PC-3 (cell line): Measurements from ENCODE around the gene VPS41. TPM values are rescaled to one million over a fixed set of nuclear protein-coding genes. Genes with fewer than 3 reads are reported as not detected.

Source experiments
- ATAC-seq: fragments of 200-7000 bp; cut with Tn5 transposase; 2 replicates; pipeline ENCODE4 v1.9.1; 2020; ENCODE audit warnings: mild to moderate bottlenecking, moderate library complexity
- BruUV-seq: library from RNA; stranded (reverse); fragments of 400-500 nt; replicated peaks from 2 replicates; lab custom pipeline; 2021; lab: Mats Ljungman, UMichigan
- CTCF ChIA-PET: fragments of 300-600 bp; sonication (Branson Sonifier 250); formaldehyde crosslinking; loops from one replicate; lab custom pipeline; 2022; ENCODE audit warnings: antibody characterized with exemption; lab: Charles Lee
- POLR2A ChIA-PET: fragments of 300-600 bp; sonication (Branson Sonifier 250); formaldehyde crosslinking; loops from one replicate; lab custom pipeline; 2022; ENCODE audit warnings: antibody characterized with exemption; ENCODE audit not compliant: unreplicated experiment; lab: Charles Lee
- DNase-seq: peaks from one replicate; pipeline ENCODE4 v3.0.0-alpha.2; 2015
- H2AFZ ChIP-seq: fragments of 300-600 bp; sonication (generic); 2 replicates; pipeline ENCODE4 v1.6.0; 2016; ENCODE audit warnings: antibody characterized with exemption, low read length
- H3F3A ChIP-seq: fragments of 300-600 bp; sonication (generic); one replicate; pipeline ENCODE4 v1.6.0; 2017; ENCODE audit warnings: antibody characterized with exemption, low read length, control low read depth, mild to moderate bottlenecking; ENCODE audit not compliant: unreplicated experiment
- H3K27ac ChIP-seq: fragments of 300-600 bp; sonication (generic); 2 replicates; pipeline ENCODE4 v1.5.1; 2016; ENCODE audit warnings: mild to moderate bottlenecking, low read length
- H3K27me3 ChIP-seq: fragments of 300-600 bp; sonication (generic); 2 replicates; pipeline ENCODE4 v1.6.1; 2016; ENCODE audit warnings: low read length, mixed read lengths
- H3K36me3 ChIP-seq: fragments of 300-600 bp; sonication (generic); 2 replicates; pipeline ENCODE4 v1.6.1; 2016; ENCODE audit warnings: low read depth, mixed run types, low read length, mixed read lengths
- H3K4me1 ChIP-seq: fragments of 300-600 bp; sonication (generic); 2 replicates; pipeline ENCODE4 v1.5.1; 2016; ENCODE audit warnings: low read length; ENCODE audit not compliant: insufficient read depth
- H3K4me2 ChIP-seq: fragments of 300-600 bp; sonication (generic); 2 replicates; pipeline ENCODE4 v1.6.0; 2016; ENCODE audit warnings: low read length
- H3K4me3 ChIP-seq: fragments of 300-600 bp; sonication (generic); 2 replicates; pipeline ENCODE4 v1.5.1; 2016; ENCODE audit warnings: mild to moderate bottlenecking, low read length, mixed read lengths
- H3K79me2 ChIP-seq: fragments of 300-600 bp; sonication (generic); 2 replicates; pipeline ENCODE4 v1.6.1; 2017; ENCODE audit warnings: low read length, mixed read lengths
- H3K9ac ChIP-seq: fragments of 300-600 bp; sonication (generic); 2 replicates; pipeline ENCODE4 v1.6.0; 2016; ENCODE audit warnings: mild to moderate bottlenecking, low read length
- H3K9me2 ChIP-seq: fragments of 300-600 bp; sonication (generic); replicated peaks from 2 replicates; pipeline ENCODE4 v1.6.1; 2016; ENCODE audit warnings: mixed run types, low read length, mixed read lengths
- H3K9me3 ChIP-seq: fragments of 300-600 bp; sonication (generic); 2 replicates; pipeline ENCODE4 v1.6.1; 2016; ENCODE audit warnings: low read length, mixed read lengths
- H4K20me1 ChIP-seq: fragments of 300-600 bp; sonication (generic); 2 replicates; pipeline ENCODE4 v1.6.1; 2016; ENCODE audit warnings: low read length, mixed read lengths
- CTCF ChIP-seq: fragments of 300-600 bp; sonication (generic); conservative IDR thresholded peaks from 2 replicates; pipeline ENCODE4 v1.5.1; 2017; ENCODE audit warnings: antibody characterized with exemption, low read depth, mild to moderate bottlenecking, low read length
- EZH2 ChIP-seq: fragments of 300-600 bp; sonication (generic); IDR thresholded peaks from one replicate; pipeline ENCODE4 v1.6.1; 2017; ENCODE audit warnings: antibody characterized with exemption, mild to moderate bottlenecking, low read length; ENCODE audit not compliant: unreplicated experiment
- EZH2phosphoT487 ChIP-seq: fragments of 300-600 bp; sonication (generic); IDR thresholded peaks from 2 replicates; pipeline ENCODE4 v1.6.1; 2018; ENCODE audit warnings: mild to moderate bottlenecking, antibody characterized with exemption, low read length, borderline replicate concordance
- intact Hi-C: fragments of 100-400 bp; cut with micrococcal nuclease; formaldehyde crosslinking; loops from 2 replicates; pipeline ENCODE4 v1.9.0; 2023
- total RNA-seq: library from RNA; depleted of rRNA; stranded (reverse); fragments of >200 nt; gene quantifications from 2 replicates; pipeline ENCODE4 v1.2.3, GENCODE V29; 2014

The VPS41 gene
- total RNA-seq, 1 experiment from 2014 or later: 35.2 TPM

GRCh38 chr7:38678698-38679054 lies 230.3 kb downstream of the VPS41 start:
- Histone ChIP-seq H3K79me2 (no peaks in the 10 kb centered on the region), H3K27me3 (peaks cover 27% of the 10 kb centered on the region), H3K9me3 (no peaks in the 10 kb centered on the region), H3K9me2 (no peaks in the 10 kb centered on the region), H3F3A (no peaks in the 10 kb centered on the region), H3K27ac (no peak overlapping the region), H3K4me2 (no peak overlapping the region), H2AFZ (no peak overlapping the region), H4K20me1 (no peaks in the 10 kb centered on the region), H3K9ac (no peak overlapping the region), H3K4me1 (0 out of 2 replicates have a peak, but pooled peaks cover under 1% of the 10 kb centered on the region), H3K36me3 (no peaks in the 10 kb centered on the region), H3K4me3 (no peak overlapping the region)
- DNase-seq (no peak), ATAC-seq (no peak)
- TF ChIP-seq EZH2 (no peak), EZH2phosphoT487 (no peak)
- BruUV-seq: no TSS peak
- intact Hi-C loops: no loop called here
- POLR2A ChIA-PET: no interaction called here
- CTCF ChIA-PET: no interaction called here

- no TSS peak for BruUV-seq
- H3K9me3 ChIP-seq: no peaks in the 10 kb centered on the region
- H3K4me1 ChIP-seq: 0 out of 2 replicates have a peak, but pooled peaks cover 4% of the 10 kb centered on the region
- no peak overlapping the region for H3K9ac ChIP-seq
- no peak for DNase-seq
- H3K4me2 ChIP-seq: no peak overlapping the region
- no peaks in the 10 kb centered on the region for H3F3A ChIP-seq
- no peak overlapping the region for H3K27ac ChIP-seq
- TF ChIP-seq CTCF (no peak), EZH2 (no peak), EZH2phosphoT487 (no peak)
- H2AFZ ChIP-seq: no peak overlapping the region
- CTCF ChIA-PET: interaction anchor here (0.6 kb wide), 1 partner anchor 79 kb away, joined by 4 read pairs; no protein-coding TSS in a partner anchor
- H3K36me3 ChIP-seq: no peaks in the 10 kb centered on the region
- POLR2A ChIA-PET: no interaction called here
- ATAC-seq: no peak
- no peaks in the 10 kb centered on the region for H4K20me1 ChIP-seq
- peaks cover 25% of the 10 kb centered on the region for H3K27me3 ChIP-seq
- no peaks in the 10 kb centered on the region for H3K9me2 ChIP-seq
- no peaks in the 10 kb centered on the region for H3K79me2 ChIP-seq
- H3K4me3 ChIP-seq: no peak overlapping the region
- intact Hi-C loops: no loop called here
Observed at GRCh38 chr7:38677981-38678697, 230.9 kb downstream of the VPS41 start.

GRCh38 chr7:38675494-38676106 lies 233.4 kb downstream of the VPS41 start:
- no peaks in the 10 kb centered on the region for H3K36me3 ChIP-seq
- H3F3A ChIP-seq: no peaks in the 10 kb centered on the region
- no peak overlapping the region for H2AFZ ChIP-seq
- BruUV-seq: no TSS peak
- TF ChIP-seq EZH2phosphoT487 (no peak), EZH2 (no peak), CTCF (no peak)
- POLR2A ChIA-PET: no interaction called here
- H3K4me3 ChIP-seq: no peak overlapping the region
- no peaks in the 10 kb centered on the region for H3K9me2 ChIP-seq
- CTCF ChIA-PET: no interaction called here
- no peaks in the 10 kb centered on the region for H4K20me1 ChIP-seq
- no peaks in the 10 kb centered on the region for H3K79me2 ChIP-seq
- 0 out of 2 replicates have a peak, but pooled peaks cover 4% of the 10 kb centered on the region for H3K4me1 ChIP-seq
- intact Hi-C loops: no loop called here
- H3K27me3 ChIP-seq: peaks cover 24% of the 10 kb centered on the region
- H3K9ac ChIP-seq: no peak overlapping the region
- ATAC-seq (no peak), DNase-seq (no peak)
- no peak overlapping the region for H3K4me2 ChIP-seq
- no peak overlapping the region for H3K27ac ChIP-seq
- H3K9me3 ChIP-seq: no peaks in the 10 kb centered on the region
